ENCODE data around the gene IRF1.
"Not testable (repeated sequence)": the region's sequence is repeated elsewhere in the genome, so short reads cannot be mapped to it uniquely, and the experiment has no call there.

Gene IRF1

DNA sequence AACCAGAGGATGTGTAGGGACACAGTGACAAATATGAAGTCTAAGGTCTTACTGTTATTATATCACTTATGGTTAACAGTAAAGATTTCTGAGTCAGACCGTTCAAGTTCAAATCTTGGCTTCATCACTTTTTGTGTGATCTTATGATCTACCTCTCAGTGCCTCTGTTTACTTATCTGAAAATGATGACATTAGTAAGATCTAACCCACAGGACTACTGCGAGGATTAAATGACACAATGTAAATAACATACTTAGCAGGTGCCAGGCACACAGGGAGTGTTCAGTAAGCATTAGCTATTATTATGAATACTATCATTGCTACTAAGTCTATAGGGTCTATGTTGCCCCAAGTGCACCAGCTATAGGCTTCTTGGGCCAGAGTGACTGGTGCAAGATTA lies 2.0 kb downstream of the IRF1 start:
- in situ Hi-C loops (cut with HindIII; ENCODE audit: low pct_unique_long_range_greater_than_20kb, low sequenced_read_pairs): no loop called here
- no peak for DNase-seq (ENCODE audit: low read depth in 1 of 2, low spot score in 1 of 2)
- no peak for TF ChIP-seq JUND (IDR thresholded peaks at IDR 0.05; ENCODE audit: low read depth)

DNA sequence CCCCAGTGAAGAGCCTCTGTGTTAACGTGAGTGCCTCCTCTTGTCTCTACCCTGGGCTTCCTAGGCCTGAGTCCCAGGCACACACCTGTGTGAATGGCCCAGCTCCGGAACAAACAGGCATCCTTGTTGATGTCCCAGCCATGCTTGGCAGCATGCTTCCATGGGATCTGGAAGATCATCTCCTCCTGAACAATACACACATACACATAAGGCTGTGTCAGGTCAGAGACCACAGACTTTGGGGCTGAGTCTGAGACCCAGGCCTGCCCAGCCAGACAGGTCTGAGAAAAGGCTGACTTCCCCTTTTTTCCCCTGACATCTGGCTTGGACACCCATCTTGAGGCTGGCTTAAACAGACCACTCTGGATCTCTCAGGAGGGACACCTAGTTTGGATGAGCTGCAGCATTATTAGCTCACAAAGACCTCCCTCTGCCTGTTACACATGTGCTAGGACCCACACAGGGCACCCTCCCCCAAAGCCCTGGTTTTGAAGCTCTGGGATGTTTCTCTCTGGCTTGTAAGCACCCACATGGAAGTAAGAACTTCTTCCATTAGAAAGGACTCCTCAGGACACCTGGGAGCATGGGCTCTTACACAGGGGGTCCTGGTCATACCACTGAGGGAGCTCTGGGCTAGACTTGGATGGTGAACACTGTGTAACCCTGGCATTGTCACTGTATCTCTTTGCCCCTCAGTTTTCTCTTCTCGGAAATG lies 2.6 kb downstream of the IRF1 start:
- no peak for DNase-seq (ENCODE audit: low read depth in 1 of 2, low spot score in 1 of 2)
- no peak for TF ChIP-seq JUND (IDR thresholded peaks at IDR 0.05; ENCODE audit: low read depth)
- in situ Hi-C loops (cut with HindIII; ENCODE audit: low pct_unique_long_range_greater_than_20kb, low sequenced_read_pairs): no loop called here

DNA sequence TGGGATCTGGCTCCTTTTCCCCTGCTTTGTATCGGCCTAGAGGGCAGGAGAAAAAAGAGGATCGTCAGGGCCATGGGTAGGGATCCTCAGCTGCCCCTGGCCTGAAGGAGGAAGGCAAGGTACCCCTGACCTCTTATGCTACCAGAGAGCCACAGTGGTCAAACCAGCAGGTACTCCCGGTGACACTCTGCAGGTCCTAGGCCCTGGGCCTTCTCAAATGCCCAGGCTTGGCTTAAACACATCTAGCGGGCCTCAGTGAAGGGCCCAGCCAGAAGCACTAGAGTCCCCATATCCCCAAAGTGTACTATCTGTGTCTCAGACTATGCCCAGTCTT lies 3.5 kb downstream of the IRF1 start:
- DNase-seq (ENCODE audit: low read depth in 1 of 2, low spot score in 1 of 2): no peak
- in situ Hi-C loops (cut with HindIII; ENCODE audit: low pct_unique_long_range_greater_than_20kb, low sequenced_read_pairs): no loop called here
- TF ChIP-seq JUND (IDR thresholded peaks at IDR 0.05; ENCODE audit: low read depth): no peak

DNA sequence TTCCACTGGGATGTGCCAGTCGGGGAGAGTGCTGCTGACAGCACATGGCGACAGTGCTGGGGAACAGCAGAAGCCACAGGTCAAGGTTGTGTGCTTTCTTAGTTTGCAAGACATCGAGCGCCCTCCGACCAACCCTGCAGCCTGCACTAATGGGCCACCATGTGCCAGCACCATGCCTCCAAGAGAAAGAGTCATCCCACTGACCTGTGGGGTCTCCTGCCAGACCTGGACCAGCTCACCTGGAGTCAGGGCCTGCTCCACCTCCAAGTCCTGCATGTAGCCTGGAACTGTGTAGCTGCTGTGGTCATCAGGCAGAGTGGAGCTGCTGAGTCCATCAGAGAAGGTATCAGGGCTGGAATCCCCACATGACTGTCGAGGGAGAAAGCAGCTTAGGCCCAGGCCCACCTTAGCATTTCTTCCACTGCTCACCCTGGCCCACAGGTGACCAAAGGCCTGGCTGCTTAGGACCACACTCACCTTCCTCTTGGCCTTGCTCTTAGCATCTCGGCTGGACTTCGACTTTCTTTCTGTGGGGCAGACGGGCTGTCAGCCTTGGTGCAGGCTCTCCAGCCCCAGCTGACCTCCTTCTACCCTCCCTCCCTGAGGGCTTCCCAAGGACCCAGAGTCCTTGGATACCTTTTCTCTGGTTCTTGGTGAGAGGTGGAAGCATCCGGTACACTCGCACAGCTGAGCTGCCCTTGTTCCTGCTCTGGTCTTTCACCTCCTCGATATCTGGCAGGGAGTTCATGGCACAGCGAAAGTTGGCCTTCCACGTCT lies 4.1 kb downstream of the IRF1 start:
- in situ Hi-C loops (cut with HindIII; ENCODE audit: low pct_unique_long_range_greater_than_20kb, low sequenced_read_pairs): no loop called here
- DNase-seq (ENCODE audit: low read depth in 1 of 2, low spot score in 1 of 2): no peak
- TF ChIP-seq JUND (IDR thresholded peaks at IDR 0.05; ENCODE audit: low read depth): no peak

DNA sequence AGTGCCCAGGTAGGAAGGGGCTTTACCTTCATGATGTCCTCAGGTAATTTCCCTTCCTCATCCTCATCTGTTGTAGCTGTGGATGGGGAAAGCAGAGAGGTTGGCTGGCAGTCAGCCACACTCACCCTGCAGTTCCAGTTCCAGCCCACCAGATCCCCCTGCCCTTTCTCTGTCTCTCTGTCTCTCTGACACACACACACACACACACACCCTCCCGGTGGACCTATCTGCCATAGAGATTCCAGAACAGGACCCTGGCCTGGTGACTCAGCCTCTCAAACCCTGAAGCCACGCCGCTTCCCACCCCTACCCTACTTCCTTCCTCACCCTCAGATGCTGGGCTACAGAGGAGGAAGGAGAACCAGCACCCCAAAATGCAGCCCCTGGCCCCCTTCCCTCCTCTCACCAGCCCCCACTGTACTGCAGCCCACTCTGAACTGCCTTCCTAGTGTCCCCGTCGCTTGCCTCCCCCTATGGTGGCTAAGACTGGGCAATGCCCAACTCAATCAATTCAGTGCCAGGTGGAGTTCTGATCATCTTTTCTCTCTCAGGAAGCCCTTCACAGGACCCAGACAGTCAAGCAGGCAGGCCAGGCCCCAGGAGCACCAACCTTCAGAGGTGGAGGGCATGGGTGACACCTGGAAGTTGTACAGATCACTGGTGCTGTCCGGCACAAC lies 4.8 kb downstream of the IRF1 start:
- no peak for DNase-seq (ENCODE audit: low read depth in 1 of 2, low spot score in 1 of 2)
- in situ Hi-C loops (cut with HindIII; ENCODE audit: low pct_unique_long_range_greater_than_20kb, low sequenced_read_pairs): no loop called here
- no peak for TF ChIP-seq JUND (IDR thresholded peaks at IDR 0.05; ENCODE audit: low read depth)

DNA sequence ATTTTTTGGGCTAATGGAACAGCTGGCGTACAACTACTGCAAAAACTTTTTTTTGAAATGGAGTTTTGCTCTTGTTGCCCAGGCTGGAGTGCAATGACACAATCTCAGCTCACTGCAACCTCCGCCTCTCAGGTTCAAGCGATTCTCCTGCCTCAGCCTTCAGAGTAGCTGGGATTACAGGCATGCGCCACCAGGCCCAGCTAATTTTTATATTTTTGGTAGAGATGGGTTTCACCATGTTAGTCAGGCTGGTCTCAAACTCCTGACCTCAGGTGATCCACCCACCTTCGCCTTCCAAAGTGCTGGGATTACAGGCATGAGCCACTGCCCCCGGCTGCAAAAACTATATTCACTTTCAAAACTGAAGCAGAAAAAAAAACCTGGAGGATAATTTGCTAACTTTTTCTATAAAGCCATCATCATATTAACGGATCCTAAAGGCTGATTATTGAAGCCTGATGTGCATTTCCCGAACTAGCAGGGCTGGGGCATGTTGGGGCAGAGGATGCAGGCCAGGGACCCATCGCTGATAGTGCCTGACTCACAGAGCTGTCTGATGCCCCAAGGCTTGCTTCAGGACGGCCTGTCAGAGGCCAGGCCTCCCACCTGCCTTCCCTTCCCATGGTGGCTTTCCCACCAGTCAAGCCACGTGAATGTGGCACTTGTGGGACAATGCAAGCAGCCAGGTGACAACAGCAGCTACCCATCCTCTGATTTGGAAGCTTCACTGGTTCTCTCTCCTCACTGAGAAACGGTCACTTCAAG lies 5.5 kb downstream of the IRF1 start:
- in situ Hi-C loops (cut with HindIII; ENCODE audit: low pct_unique_long_range_greater_than_20kb, low sequenced_read_pairs); DNase-seq (ENCODE audit: low read depth in 1 of 2, low spot score in 1 of 2): not testable (repeated sequence)

DNA sequence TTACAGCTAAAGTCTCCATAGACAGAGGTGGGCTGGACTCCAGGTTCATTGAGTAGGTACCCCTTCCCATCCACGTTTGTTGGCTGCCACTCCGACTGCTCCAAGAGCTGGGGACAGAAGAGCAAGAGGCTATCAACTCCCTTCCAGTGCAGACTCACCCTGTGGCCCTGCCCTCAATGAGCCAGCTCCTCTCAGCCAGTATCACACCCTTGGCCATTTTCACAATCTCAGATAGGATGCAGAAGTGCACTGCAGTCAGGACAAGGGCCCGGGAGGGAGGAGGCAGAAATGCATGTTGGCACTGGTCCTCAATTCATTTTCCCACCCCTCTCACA lies 6.2 kb downstream of the IRF1 start:
- in situ Hi-C loops (cut with HindIII; ENCODE audit: low pct_unique_long_range_greater_than_20kb, low sequenced_read_pairs): no loop called here
- DNase-seq (ENCODE audit: low read depth in 1 of 2, low spot score in 1 of 2): no peak
- TF ChIP-seq JUND (IDR thresholded peaks at IDR 0.05; ENCODE audit: low read depth): no peak

DNA sequence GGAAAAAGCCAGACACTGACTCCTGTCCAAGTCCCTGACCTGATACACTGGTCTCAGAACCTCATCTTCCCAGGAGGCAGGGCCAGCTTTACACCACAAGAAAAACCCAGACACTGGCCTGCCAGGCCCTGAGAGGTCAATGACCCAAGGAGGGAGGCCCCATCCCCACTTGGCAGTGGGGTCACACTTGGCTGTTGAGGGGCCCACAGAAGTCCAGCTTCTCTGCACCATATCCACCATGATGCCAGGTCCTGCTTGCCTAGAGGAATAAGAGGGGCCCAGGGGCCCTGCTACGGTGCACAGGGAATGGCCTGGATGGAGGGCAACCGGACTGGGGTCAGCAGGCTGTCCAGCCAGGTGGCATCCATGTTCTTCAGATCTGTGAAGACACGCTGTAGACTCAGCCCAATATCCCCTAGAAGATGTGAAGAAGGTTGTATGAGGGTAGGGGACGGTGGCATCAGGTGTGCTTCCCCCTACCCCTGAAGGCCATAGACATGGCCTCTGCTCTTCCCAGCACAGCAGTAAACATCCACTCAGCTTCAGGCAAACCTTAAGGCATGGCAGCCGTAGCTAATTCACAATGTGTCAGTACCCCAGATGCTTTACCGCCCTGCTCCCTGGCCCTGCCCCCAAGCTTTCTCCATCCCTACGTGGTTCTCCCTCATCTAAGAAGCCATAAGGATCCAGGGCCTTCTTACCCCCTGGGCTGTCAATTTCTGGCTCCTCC lies 6.7 kb downstream of the IRF1 start:
- TF ChIP-seq JUND (IDR thresholded peaks at IDR 0.05; ENCODE audit: low read depth): no peak
- DNase-seq (ENCODE audit: low read depth in 1 of 2, low spot score in 1 of 2): no peak
- in situ Hi-C loops (cut with HindIII; ENCODE audit: low pct_unique_long_range_greater_than_20kb, low sequenced_read_pairs): no loop called here

DNA sequence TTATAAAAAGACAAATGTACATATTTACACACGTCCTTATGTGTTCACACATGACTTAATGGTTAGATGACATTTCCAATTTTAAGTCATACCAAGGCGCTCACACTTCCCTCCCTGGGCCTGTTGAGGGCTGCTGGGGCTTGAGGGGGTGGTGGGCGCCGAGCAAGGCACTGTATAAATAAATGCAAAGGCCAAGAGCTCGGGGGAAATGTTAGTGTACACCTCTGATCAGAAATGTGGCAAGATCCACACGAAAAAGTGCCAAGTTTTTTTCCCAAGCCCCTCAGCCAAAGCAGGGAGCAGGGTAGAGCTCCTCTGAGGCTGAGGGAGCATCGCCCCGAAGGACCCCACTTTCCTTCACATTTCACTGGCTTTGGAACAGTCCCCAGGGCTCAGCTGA lies 7.5 kb downstream of the IRF1 start:
- no peak for DNase-seq (ENCODE audit: low read depth in 1 of 2, low spot score in 1 of 2)
- TF ChIP-seq JUND (IDR thresholded peaks at IDR 0.05; ENCODE audit: low read depth): no peak
- in situ Hi-C loops (cut with HindIII; ENCODE audit: low pct_unique_long_range_greater_than_20kb, low sequenced_read_pairs): no loop called here

DNA sequence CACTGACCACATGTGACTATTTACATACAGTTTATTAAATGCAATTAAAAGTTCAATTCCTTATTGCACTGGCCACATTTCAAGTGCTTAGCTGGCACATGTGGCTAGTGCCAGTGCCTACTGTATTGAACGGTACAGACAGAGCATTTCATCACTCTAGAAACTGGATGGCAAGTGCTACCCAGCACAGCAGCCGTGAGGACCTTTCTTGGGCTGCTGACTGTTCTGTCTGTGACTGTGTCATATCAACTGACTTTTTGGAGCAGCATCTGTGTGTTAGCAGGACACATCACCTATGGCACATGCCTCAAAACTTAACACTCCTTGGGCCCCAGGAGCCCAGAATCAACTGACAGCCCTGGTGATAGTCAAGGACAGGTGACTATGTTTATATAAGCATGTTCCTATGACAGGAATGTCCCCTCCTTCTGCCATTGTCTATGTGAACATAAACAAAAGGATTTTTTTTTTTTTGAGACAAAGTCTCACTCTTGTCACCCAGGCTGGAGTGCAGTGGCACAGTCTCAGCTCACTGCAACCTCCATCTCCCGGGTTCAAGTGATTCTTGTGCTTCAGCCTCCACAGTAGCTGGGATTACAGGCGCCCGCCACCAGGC lies 8.9 kb downstream of the IRF1 start:
- no peak for TF ChIP-seq JUND (IDR thresholded peaks at IDR 0.05; ENCODE audit: low read depth)
- no peak for DNase-seq (ENCODE audit: low read depth in 1 of 2, low spot score in 1 of 2)
- in situ Hi-C loops (cut with HindIII; ENCODE audit: low pct_unique_long_range_greater_than_20kb, low sequenced_read_pairs): no loop called here

DNA sequence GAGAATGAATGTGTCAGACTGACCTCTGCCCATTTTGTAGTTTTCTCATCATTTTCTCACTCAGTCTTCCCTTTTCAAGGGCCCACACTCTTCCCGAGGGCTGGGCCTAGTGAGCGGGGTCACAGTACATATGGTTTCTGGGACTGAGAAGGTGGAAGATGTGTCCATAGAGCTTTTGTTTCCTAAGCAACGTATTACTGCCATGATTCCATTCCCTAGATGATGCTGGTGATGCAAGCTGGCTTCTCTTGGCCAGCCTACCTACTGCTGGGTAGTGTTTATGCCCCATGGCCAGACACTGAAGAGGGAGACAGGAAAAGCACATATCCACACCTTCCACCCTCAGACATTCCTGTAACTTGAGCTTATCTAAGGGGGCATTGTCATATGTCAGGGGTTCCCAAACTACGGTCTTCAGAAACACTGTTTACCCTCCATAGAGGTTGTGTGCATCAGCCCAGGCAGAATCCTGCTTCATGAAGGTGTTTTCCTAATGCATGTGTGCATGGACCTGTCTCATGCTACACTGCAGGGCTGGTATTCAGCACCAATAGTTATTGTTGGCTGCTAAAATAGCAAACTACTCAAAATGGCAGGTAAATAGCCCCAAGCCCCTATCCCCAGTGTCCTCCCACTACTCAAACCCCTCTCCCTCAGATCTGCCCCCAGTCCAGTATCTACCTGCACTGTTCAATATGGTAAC lies 9.5 kb downstream of the IRF1 start:
- no peak for TF ChIP-seq JUND (IDR thresholded peaks at IDR 0.05; ENCODE audit: low read depth)
- in situ Hi-C loops (cut with HindIII; ENCODE audit: low pct_unique_long_range_greater_than_20kb, low sequenced_read_pairs): no loop called here
- no peak for DNase-seq (ENCODE audit: low read depth in 1 of 2, low spot score in 1 of 2)

Measured in T47D (cell line).